ENCODE results near the gene PEDS1. TPM values are rescaled to one million over a fixed set of nuclear protein-coding genes. Genes with fewer than 3 reads are reported as not detected.
A peak's percentile ranks its signal among the peaks of the same experiment; 100 is the strongest.

The PEDS1 gene
- total and polyA plus RNA-seq, 2 of the 4 experiments (the other 2 are of a cell fraction) = 24.0 to 59.9 TPM

DNA sequence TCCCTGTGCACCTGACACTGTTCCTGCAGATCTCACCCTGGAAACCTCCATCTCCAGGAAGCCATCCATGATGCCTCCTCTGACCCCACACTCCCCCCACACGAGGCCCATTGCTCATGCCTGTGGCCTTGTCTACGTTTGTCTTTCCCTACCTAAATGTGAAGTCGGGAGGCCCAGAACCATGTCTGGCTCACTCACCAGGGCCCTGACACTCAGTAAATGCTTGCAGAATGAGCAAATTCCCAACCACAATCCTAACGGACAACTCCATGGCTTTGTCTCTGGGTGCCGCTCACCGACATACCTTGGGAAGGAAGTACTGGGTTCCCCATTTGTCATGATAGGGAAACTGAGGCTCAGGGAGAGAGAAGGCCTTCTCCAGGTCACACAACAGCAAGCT is 7.3 kb downstream of the PEDS1 start:
- H3K27me3 ChIP-seq (ENCODE audit: control insufficient read depth, insufficient read depth, low read length) = no peaks in the 10 kb centered on the region
- H3K79me1 ChIP-seq (ENCODE audit: low read depth in 1 of 2, low read length in 2 of 2) = peaks cover 27 to 82% of the 10 kb centered on the region in 2 experiments
- DNase-seq = peak; percentile 53
- peak overlapping the region; percentile 38 for H3K27ac ChIP-seq (ENCODE audit: insufficient read depth, low read length)
- peaks cover 35% of the 10 kb centered on the region for H3K4me1 ChIP-seq (ENCODE audit: control insufficient read depth, insufficient read depth, low read length)
- H3K36me3 ChIP-seq (ENCODE audit: control insufficient read depth, insufficient read depth, low read length) = peaks cover 51% of the 10 kb centered on the region
- H3K18ac ChIP-seq (ENCODE audit: low read depth, low read length) = peak overlapping the region; percentile 48; the same call in 1 of the 2 replicates
- peak overlapping the region; percentile 84; the same call in 1 of the 2 replicates for H4K5ac ChIP-seq (ENCODE audit: low read depth, low read length)
- H3K56ac ChIP-seq (ENCODE audit: extremely low read depth, insufficient read depth, low read length) = no peak overlapping the region
- peak overlapping the region in 1 of 2 experiments; percentile 85; a peak in 3 of 4 replicates for H4K8ac ChIP-seq (ENCODE audit: low read depth in 2 of 2, low read length in 2 of 2)
- ATAC-seq (ENCODE audit: low read depth) = no peak
- H2BK15ac ChIP-seq (ENCODE audit: low read depth, low read length) = peak overlapping the region; percentile 7; the same call in 1 of the 3 replicates
- peak overlapping the region; percentile 60; the same call in 1 of the 2 replicates for H2BK120ac ChIP-seq (ENCODE audit: low read depth, low read length)
- ChIA-PET CTCF (no interaction called here), POLR2A (ENCODE audit: unreplicated experiment) (no interaction called here)
- H4K91ac ChIP-seq (ENCODE audit: insufficient read depth, low read depth, low read length) = peak overlapping the region; percentile 61
- peak overlapping the region; percentile 22; the same call in 1 of the 2 replicates for H3K23ac ChIP-seq (ENCODE audit: low read depth, low read length)
- TF ChIP-seq MXI1 (IDR thresholded peaks at IDR 0.05; ENCODE audit: borderline replicate concordance, low read depth, low read length) (no peak), RAD21 (IDR thresholded peaks at IDR 0.05; ENCODE audit: low read length) (no peak)
- H2AK9ac ChIP-seq (replicated peaks; ENCODE audit: low read depth, low read length, poor library complexity) = peak overlapping the region; percentile 91
- H2BK20ac ChIP-seq (ENCODE audit: low read depth, low read length) = peak overlapping the region; percentile 43; the same call in 1 of the 2 replicates
- peaks cover 42% of the 10 kb centered on the region for H3K9me1 ChIP-seq (ENCODE audit: insufficient read depth, low read length)
- no peak overlapping the region for H3K9ac ChIP-seq (ENCODE audit: low read depth, low read length)
- peak overlapping the region; percentile 87 for H2BK5ac ChIP-seq (ENCODE audit: low read depth, low read length, poor library complexity, severe bottlenecking)
- H2AFZ ChIP-seq (replicated peaks; ENCODE audit: low read length, poor library complexity) = peak overlapping the region; percentile 36
- H3K4me2 ChIP-seq (ENCODE audit: low read depth, low read length) = no peak overlapping the region
- peaks cover 72% of the 10 kb centered on the region for H4K20me1 ChIP-seq (ENCODE audit: insufficient read depth, low read length)
- in situ Hi-C loops (cut with MboI; ENCODE audit: low sequenced_read_pairs) = no loop called here
- dilution Hi-C loops (cut with HindIII; ENCODE audit: low sequenced_read_pairs, unreplicated experiment) = no loop called here
- no TSS peak for BruUV-seq (replicated peaks)
- peak overlapping the region; percentile 75 for H3K14ac ChIP-seq (replicated peaks; ENCODE audit: low read depth, low read length)
- intact Hi-C loops (cut with micrococcal nuclease) = no loop called here
- H3K4ac ChIP-seq (ENCODE audit: low read depth, low read length) = peak overlapping the region; percentile 81
- no peak overlapping the region for H3K4me3 ChIP-seq (ENCODE audit: insufficient read depth, low read depth, low read length)
- H2AK5ac ChIP-seq (ENCODE audit: low read depth, low read length) = peak overlapping the region; percentile 88
- no peaks in the 10 kb centered on the region for H3K9me3 ChIP-seq (ENCODE audit: control insufficient read depth, insufficient read depth, low read length)
- 57% methylated on average over 3 of the region's 6 CpGs; no CpG with 5 or more reads in 1 of the 2 experiments for WGBS, 2 experiments (ENCODE audit: extremely low coverage in 2 of 2, insufficient read length in 1 of 2)

All from IMR-90 (cell line).